ENCODE measurements around the gene CAMKV.

DNA sequence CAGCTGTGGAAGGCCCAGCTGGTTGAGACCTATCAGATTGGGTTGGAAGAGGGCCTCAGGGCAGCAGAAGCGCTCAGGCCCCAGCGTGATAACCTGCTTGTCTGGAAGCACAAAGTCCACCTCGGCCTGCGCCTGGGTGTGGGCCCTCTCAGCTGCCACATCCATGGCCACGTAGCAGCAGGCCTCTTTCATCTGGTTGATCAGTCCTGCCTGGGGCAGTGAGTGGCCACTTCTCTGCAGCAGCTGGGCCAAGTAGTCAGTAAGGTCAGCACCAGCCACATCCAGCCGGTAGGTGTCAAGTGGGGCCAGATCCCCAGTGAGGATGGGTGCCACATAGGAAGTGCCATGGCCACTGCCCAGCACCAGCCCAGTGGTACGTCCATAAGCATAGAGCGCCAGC lies 3.9 kb upstream of the CAMKV start:
- TF ChIP-seq EP300 (IDR thresholded peaks at IDR 0.05) (no peak), POLR2A (IDR thresholded peaks at IDR 0.05) (no peak), CTCF (IDR thresholded peaks at IDR 0.05) (no peak), POLR2AphosphoS5 (IDR thresholded peaks at IDR 0.05) (peak in 1 of 3 donors; percentile 30)
